ENCODE measurements around the gene OSER1. TPM values are rescaled to one million over a fixed set of nuclear protein-coding genes. Genes with fewer than 3 reads are reported as not detected.

The OSER1 gene
- polyA plus RNA-seq, 1 donor (not counting 4 experiments of a cell fraction or from before 2014, with no cell fraction given) = 41.5 TPM

GRCh38 chr20:44153636-44154043, 56.9 kb downstream of the OSER1 start:
- Histone ChIP-seq H3K9ac (ENCODE audit: control insufficient read depth, extremely low read depth, insufficient read depth, low read length) (peak overlapping the region; percentile 45), H3K4me1 (ENCODE audit: control insufficient read depth, extremely low read depth, insufficient read depth, low read length) (peaks cover 42% of the 10 kb centered on the region), H3K9me3 (ENCODE audit: control insufficient read depth, low read depth, low read length) (no peaks in the 10 kb centered on the region), H2AFZ (ENCODE audit: control insufficient read depth, low read length) (peak overlapping the region; percentile 20), H3K9me1 (ENCODE audit: control insufficient read depth, extremely low read depth, insufficient read depth, low read length) (peaks cover 4% of the 10 kb centered on the region), H3K27me3 (ENCODE audit: control insufficient read depth, extremely low read depth, insufficient read depth, low read length) (no peaks in the 10 kb centered on the region), H4K20me1 (ENCODE audit: control insufficient read depth, extremely low read depth, insufficient read depth, low read length) (no peaks in the 10 kb centered on the region), H3K27ac (ENCODE audit: control insufficient read depth, insufficient read depth, low read length) (peak overlapping the region; percentile 70), H3K36me3 (ENCODE audit: control insufficient read depth in 2 of 2, extremely low read depth in 1 of 2, insufficient read depth in 2 of 2, low read length in 2 of 2) (no peaks in the 10 kb centered on the region), H3K79me2 (ENCODE audit: control insufficient read depth, insufficient read depth, low read length) (no peaks in the 10 kb centered on the region), H3K4me3 (ENCODE audit: control insufficient read depth in 2 of 3, extremely low read depth in 1 of 3, insufficient read depth in 2 of 3, low read depth in 1 of 3, low read length in 3 of 3) (no peak overlapping the region), H3K4me2 (ENCODE audit: control insufficient read depth, extremely low read depth, insufficient read depth, low read depth, low read length) (peak overlapping the region; percentile 47)
- TF ChIP-seq CTCF (optimal IDR thresholded peaks at IDR 0.05 in 1 of 3, IDR thresholded peaks at IDR 0.05 in 1 of 3, conservative IDR thresholded peaks at IDR 0.05 in 1 of 3; ENCODE audit: extremely low read depth in 1 of 3, insufficient read depth in 2 of 3, low read length in 3 of 3) = no peak
- no peak for TF ChIP-seq EZH2 (IDR thresholded peaks at IDR 0.05; ENCODE audit: low read length)
- FAIRE-seq (peak; percentile 58), DNase-seq (ENCODE audit: low read depth, low spot score) (no peak)
- dilution Hi-C loops (cut with MboI; ENCODE audit: extremely low pct_ligation_motif_present, low sequenced_read_pairs) = no loop called here

GRCh38 chr20:44151621-44152416, 58.8 kb downstream of the OSER1 start:
- FAIRE-seq (peak; percentile 83), DNase-seq (ENCODE audit: low read depth, low spot score) (peak; percentile 81)
- Histone ChIP-seq H3K9me1 (ENCODE audit: control insufficient read depth, extremely low read depth, insufficient read depth, low read length) (peaks cover 4% of the 10 kb centered on the region), H3K4me3 (ENCODE audit: control insufficient read depth in 2 of 3, extremely low read depth in 1 of 3, insufficient read depth in 2 of 3, low read depth in 1 of 3, low read length in 3 of 3) (peak overlapping the region in 1 of 3 experiments; percentile 29), H3K27ac (ENCODE audit: control insufficient read depth, insufficient read depth, low read length) (peak overlapping the region; percentile 84), H3K36me3 (ENCODE audit: control insufficient read depth in 2 of 2, extremely low read depth in 1 of 2, insufficient read depth in 2 of 2, low read length in 2 of 2) (no peaks in the 10 kb centered on the region), H3K9ac (ENCODE audit: control insufficient read depth, extremely low read depth, insufficient read depth, low read length) (peak overlapping the region; percentile 74), H4K20me1 (ENCODE audit: control insufficient read depth, extremely low read depth, insufficient read depth, low read length) (no peaks in the 10 kb centered on the region), H3K9me3 (ENCODE audit: control insufficient read depth, low read depth, low read length) (no peaks in the 10 kb centered on the region), H3K27me3 (ENCODE audit: control insufficient read depth, extremely low read depth, insufficient read depth, low read length) (no peaks in the 10 kb centered on the region), H3K4me1 (ENCODE audit: control insufficient read depth, extremely low read depth, insufficient read depth, low read length) (peaks cover 42% of the 10 kb centered on the region), H3K79me2 (ENCODE audit: control insufficient read depth, insufficient read depth, low read length) (no peaks in the 10 kb centered on the region), H3K4me2 (ENCODE audit: control insufficient read depth, extremely low read depth, insufficient read depth, low read depth, low read length) (peak overlapping the region; percentile 74), H2AFZ (ENCODE audit: control insufficient read depth, low read length) (peak overlapping the region; percentile 88)
- dilution Hi-C loops (cut with MboI; ENCODE audit: extremely low pct_ligation_motif_present, low sequenced_read_pairs) = no loop called here
- TF ChIP-seq EZH2 (IDR thresholded peaks at IDR 0.05; ENCODE audit: low read length) = no peak
- TF ChIP-seq CTCF (optimal IDR thresholded peaks at IDR 0.05 in 1 of 3, IDR thresholded peaks at IDR 0.05 in 1 of 3, conservative IDR thresholded peaks at IDR 0.05 in 1 of 3; ENCODE audit: extremely low read depth in 1 of 3, insufficient read depth in 2 of 3, low read length in 3 of 3) = no peak
